ENCODE results near the gene CDHR3. TPM values are rescaled to one million over a fixed set of nuclear protein-coding genes. Genes with fewer than 3 reads are reported as not detected.

The CDHR3 gene
- total and polyA plus RNA-seq, 9 of the 15 experiments (the other 6 are each of a cell fraction or from before 2014, with no cell fraction given), result 0.03 to 0.66 (median 0.24) TPM; not detected in 1

DNA sequence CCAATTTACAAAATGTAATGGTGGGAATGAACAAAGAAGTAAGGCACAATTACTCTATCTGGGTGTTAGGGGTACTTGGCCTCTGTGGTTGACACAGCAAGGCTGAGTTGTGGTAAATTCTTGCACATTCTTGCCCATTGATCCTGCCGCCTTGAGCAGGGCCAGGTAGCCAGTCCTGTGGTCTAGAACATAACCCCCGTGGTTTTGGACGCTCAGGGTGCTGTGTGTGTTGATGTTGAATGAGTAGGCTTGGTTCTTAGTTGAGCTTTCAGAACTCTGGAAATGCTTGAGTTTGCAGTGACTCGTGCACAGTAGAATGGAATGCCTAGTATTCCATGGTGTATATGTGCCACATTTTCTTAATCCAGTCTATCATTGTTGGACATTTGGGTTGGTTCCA, 42.3 kb upstream of the CDHR3 start:
- H3K4me2 ChIP-seq (ENCODE audit: insufficient read depth, low read length), result no peak overlapping the region
- H3K4me1 ChIP-seq (replicated peaks in 1 of 2; ENCODE audit: control insufficient read depth in 2 of 2, insufficient read depth in 2 of 2, low read length in 2 of 2), result no peaks in the 10 kb centered on the region
- no peak for DNase-seq (ENCODE audit: extremely low read depth in 1 of 4, low spot score in 3 of 4)
- peaks cover 4 to 21% of the 10 kb centered on the region in 2 experiments; a peak in 4 of 5 replicates for H3K27me3 ChIP-seq (ENCODE audit: control insufficient read depth in 2 of 2, insufficient read depth in 2 of 2, low read length in 2 of 2)
- no peaks in the 10 kb centered on the region for H4K20me1 ChIP-seq (replicated peaks; ENCODE audit: control insufficient read depth, insufficient read depth, low read length)
- no peaks in the 10 kb centered on the region for H3K79me2 ChIP-seq (ENCODE audit: control insufficient read depth, insufficient read depth, low read length)
- intact Hi-C loops (cut with micrococcal nuclease) (no loop called here), in situ Hi-C loops (cut with MboI) (no loop called here)
- no peaks in the 10 kb centered on the region for H3K9me1 ChIP-seq (ENCODE audit: control insufficient read depth, insufficient read depth, low read length)
- POLR2A ChIA-PET, result interaction anchor here (0.7 kb wide), 1 partner anchor 28 kb away, joined by 4 read pairs; no protein-coding TSS in a partner anchor
- H2AFZ ChIP-seq (ENCODE audit: low read depth, low read length), result no peak overlapping the region
- H3K36me3 ChIP-seq (ENCODE audit: control insufficient read depth, insufficient read depth, low read length), result no peaks in the 10 kb centered on the region
- 1% methylated on average over 4 of the region's 4 CpGs for WGBS (ENCODE audit: insufficient coverage, low coverage, missing lambda C conversion rate)
- no TSS peak for BruUV-seq (replicated peaks)
- H3K9ac ChIP-seq (ENCODE audit: insufficient read depth in 1 of 2, low read depth in 2 of 2, low read length in 2 of 2), result no peak overlapping the region
- no peak overlapping the region for H3K27ac ChIP-seq (ENCODE audit: extremely low read depth, low read depth, low read length)
- TF ChIP-seq ZBTB8A (IDR thresholded peaks at IDR 0.05; ENCODE audit: partially characterized antibody) (no peak), CBX3 (IDR thresholded peaks at IDR 0.05; ENCODE audit: borderline replicate concordance in 1 of 2, low read length in 2 of 2) (no peak), NBN (IDR thresholded peaks at IDR 0.05; ENCODE audit: low read depth) (no peak), EHMT2 (IDR thresholded peaks at IDR 0.05) (no peak), ZNF589 (CRISPR knock-in tag; IDR thresholded peaks at IDR 0.05; ENCODE audit: low read depth) (no peak), POLR3A (IDR thresholded peaks at IDR 0.05; ENCODE audit: borderline replicate concordance, extremely low read depth, insufficient read depth, insufficient read length) (no peak)
- TF ChIP-seq, protein P1, sequence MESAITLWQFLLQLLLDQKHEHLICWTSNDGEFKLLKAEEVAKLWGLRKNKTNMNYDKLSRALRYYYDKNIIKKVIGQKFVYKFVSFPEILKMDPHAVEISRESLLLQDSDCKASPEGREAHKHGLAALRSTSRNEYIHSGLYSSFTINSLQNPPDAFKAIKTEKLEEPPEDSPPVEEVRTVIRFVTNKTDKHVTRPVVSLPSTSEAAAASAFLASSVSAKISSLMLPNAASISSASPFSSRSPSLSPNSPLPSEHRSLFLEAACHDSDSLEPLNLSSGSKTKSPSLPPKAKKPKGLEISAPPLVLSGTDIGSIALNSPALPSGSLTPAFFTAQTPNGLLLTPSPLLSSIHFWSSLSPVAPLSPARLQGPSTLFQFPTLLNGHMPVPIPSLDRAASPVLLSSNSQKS (CRISPR knock-in tag; IDR thresholded peaks at IDR 0.05), result no peak
- TF ChIP-seq, protein P2, sequence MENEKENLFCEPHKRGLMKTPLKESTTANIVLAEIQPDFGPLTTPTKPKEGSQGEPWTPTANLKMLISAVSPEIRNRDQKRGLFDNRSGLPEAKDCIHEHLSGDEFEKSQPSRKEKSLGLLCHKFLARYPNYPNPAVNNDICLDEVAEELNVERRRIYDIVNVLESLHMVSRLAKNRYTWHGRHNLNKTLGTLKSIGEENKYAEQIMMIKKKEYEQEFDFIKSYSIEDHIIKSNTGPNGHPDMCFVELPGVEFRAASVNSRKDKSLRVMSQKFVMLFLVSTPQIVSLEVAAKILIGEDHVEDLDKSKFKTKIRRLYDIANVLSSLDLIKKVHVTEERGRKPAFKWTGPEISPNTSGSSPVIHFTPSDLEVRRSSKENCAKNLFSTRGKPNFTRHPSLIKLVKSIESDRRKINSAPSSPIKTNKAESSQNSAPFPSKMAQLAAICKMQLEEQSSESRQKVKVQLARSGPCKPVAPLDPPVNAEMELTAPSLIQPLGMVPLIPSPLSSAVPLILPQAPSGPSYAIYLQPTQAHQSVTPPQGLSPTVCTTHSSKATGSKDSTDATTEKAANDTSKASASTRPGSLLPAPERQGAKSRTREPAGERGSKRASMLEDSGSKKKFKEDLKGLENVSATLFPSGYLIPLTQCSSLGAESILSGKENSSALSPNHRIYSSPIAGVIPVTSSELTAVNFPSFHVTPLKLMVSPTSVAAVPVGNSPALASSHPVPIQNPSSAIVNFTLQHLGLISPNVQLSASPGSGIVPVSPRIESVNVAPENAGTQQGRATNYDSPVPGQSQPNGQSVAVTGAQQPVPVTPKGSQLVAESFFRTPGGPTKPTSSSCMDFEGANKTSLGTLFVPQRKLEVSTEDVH (IDR thresholded peaks at IDR 0.05; ENCODE audit: low read depth, partially characterized antibody), result no peak
- TF ChIP-seq, protein P3, sequence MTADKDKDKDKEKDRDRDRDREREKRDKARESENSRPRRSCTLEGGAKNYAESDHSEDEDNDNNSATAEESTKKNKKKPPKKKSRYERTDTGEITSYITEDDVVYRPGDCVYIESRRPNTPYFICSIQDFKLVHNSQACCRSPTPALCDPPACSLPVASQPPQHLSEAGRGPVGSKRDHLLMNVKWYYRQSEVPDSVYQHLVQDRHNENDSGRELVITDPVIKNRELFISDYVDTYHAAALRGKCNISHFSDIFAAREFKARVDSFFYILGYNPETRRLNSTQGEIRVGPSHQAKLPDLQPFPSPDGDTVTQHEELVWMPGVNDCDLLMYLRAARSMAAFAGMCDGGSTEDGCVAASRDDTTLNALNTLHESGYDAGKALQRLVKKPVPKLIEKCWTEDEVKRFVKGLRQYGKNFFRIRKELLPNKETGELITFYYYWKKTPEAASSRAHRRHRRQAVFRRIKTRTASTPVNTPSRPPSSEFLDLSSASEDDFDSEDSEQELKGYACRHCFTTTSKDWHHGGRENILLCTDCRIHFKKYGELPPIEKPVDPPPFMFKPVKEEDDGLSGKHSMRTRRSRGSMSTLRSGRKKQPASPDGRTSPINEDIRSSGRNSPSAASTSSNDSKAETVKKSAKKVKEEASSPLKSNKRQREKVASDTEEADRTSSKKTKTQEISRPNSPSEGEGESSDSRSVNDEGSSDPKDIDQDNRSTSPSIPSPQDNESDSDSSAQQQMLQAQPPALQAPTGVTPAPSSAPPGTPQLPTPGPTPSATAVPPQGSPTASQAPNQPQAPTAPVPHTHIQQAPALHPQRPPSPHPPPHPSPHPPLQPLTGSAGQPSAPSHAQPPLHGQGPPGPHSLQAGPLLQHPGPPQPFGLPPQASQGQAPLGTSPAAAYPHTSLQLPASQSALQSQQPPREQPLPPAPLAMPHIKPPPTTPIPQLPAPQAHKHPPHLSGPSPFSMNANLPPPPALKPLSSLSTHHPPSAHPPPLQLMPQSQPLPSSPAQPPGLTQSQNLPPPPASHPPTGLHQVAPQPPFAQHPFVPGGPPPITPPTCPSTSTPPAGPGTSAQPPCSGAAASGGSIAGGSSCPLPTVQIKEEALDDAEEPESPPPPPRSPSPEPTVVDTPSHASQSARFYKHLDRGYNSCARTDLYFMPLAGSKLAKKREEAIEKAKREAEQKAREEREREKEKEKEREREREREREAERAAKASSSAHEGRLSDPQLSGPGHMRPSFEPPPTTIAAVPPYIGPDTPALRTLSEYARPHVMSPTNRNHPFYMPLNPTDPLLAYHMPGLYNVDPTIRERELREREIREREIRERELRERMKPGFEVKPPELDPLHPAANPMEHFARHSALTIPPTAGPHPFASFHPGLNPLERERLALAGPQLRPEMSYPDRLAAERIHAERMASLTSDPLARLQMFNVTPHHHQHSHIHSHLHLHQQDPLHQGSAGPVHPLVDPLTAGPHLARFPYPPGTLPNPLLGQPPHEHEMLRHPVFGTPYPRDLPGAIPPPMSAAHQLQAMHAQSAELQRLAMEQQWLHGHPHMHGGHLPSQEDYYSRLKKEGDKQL (CRISPR knock-in tag; IDR thresholded peaks at IDR 0.05; ENCODE audit: borderline replicate concordance), result no peak
- CTCF ChIA-PET (ENCODE audit: low intra/inter-chr PET ratio), result no interaction called here
- no peak for ATAC-seq
- no peaks in the 10 kb centered on the region; the same call in 1 of the 2 replicates for H3K9me3 ChIP-seq (replicated peaks; ENCODE audit: control insufficient read depth, insufficient read depth, low read depth, low read length)
- FAIRE-seq, result no peak
- H3K4me3 ChIP-seq, result no peak overlapping the region

All from K562 (cell line).